Measurements from ENCODE around the gene FLCN. TPM values are rescaled to one million over a fixed set of nuclear protein-coding genes. Genes with fewer than 3 reads are reported as not detected.
"Not testable (repeated sequence)": the region's sequence is repeated elsewhere in the genome, so short reads cannot be mapped to it uniquely, and the experiment has no call there.

FLCN gene
- total RNA-seq, 1 donor from 2014 or later = 16.7 TPM

DNA sequence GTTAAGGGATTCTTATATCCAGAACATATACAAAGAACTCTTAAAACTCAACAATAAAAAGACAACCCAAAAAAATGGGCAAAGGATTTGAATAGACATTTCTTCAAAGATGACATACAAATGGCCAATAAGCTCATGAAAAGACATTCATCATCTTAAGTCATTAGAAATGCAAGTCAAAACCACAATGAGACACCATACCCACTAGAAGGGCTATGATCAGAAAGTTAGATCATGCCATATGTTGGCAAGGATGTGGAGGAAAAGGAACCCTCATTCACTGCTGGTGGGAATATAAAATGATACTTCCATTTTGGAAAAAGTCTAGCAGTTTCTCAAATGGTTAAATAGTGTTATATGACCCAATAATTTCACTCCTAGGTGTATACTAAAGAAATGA, 40.2 kb downstream of the FLCN start:
- no peak for TF ChIP-seq CTCF (conservative IDR thresholded peaks at IDR 0.05; ENCODE audit: low read depth, low read length)
- H3K4me3 ChIP-seq (ENCODE audit: low read depth, low read length) = no peak overlapping the region
- DNase-seq (ENCODE audit: low read depth) = no peak

DNA sequence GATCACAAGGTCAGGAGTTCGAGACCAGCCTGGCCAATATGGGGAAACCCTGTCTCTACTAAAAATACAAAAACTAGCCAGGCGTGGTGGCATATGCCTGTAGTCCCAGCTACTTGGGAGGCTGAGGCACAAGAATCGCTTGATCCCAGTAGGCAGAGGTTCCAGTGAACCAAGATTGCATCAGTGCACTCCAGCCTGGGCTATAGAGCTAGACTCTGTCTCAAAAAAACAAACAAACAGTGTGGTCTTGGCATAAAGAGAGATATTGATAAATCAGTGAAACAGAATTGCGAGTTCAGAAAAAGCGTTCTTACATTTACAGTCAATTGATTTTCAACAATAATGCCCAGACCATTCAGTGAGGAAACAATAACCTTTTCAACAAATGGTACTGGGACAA, 41.5 kb downstream of the FLCN start:
- DNase-seq (ENCODE audit: low read depth); H3K4me3 ChIP-seq (ENCODE audit: low read depth, low read length): not testable (repeated sequence)

DNA sequence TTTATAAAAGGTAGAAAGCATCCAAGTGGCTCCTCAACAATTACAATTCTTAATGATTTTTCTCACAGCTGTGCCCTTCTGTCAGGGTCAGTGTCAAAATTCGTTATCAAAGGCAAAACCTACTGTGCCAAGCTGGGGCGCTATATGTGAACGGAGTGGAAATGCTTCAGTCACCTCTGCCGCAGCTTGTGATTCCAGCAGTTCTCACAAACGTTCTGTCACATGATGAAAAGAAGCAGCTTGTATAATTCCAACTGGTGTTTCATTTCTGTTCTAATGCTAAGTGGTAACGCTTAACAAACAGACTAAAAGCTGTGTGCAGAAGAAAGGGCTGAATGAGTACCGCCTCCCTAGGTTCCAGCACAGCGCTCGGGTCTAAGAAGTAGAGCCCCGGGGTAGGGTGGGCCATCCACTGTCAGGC, 45.0 kb downstream of the FLCN start:
- no peak for DNase-seq (ENCODE audit: low read depth)
- H3K4me3 ChIP-seq (ENCODE audit: low read depth, low read length) = no peak overlapping the region
- no peak for TF ChIP-seq CTCF (conservative IDR thresholded peaks at IDR 0.05; ENCODE audit: low read depth, low read length)

- no peak for DNase-seq (ENCODE audit: low read depth)
Observed at GRCh38 chr17:17191346-17191792, 45.6 kb downstream of the FLCN start.

GRCh38 chr17:17190188-17190587, 46.8 kb downstream of the FLCN start:
- no peak for DNase-seq (ENCODE audit: low read depth)
- H3K4me3 ChIP-seq (ENCODE audit: low read depth, low read length) = no peak overlapping the region
- no peak for TF ChIP-seq CTCF (conservative IDR thresholded peaks at IDR 0.05; ENCODE audit: low read depth, low read length)

More at GRCh38 chr17:17191346-17191792, 45.6 kb downstream of the FLCN start:
- no peak for TF ChIP-seq CTCF (conservative IDR thresholded peaks at IDR 0.05; ENCODE audit: low read depth, low read length)
- H3K4me3 ChIP-seq (ENCODE audit: low read depth, low read length) = no peak overlapping the region

GRCh38 chr17:17189559-17189958, 47.4 kb downstream of the FLCN start:
- DNase-seq (ENCODE audit: low read depth) = no peak
- H3K4me3 ChIP-seq (ENCODE audit: low read depth, low read length) = no peak overlapping the region
- TF ChIP-seq CTCF (conservative IDR thresholded peaks at IDR 0.05; ENCODE audit: low read depth, low read length) = no peak

DNA sequence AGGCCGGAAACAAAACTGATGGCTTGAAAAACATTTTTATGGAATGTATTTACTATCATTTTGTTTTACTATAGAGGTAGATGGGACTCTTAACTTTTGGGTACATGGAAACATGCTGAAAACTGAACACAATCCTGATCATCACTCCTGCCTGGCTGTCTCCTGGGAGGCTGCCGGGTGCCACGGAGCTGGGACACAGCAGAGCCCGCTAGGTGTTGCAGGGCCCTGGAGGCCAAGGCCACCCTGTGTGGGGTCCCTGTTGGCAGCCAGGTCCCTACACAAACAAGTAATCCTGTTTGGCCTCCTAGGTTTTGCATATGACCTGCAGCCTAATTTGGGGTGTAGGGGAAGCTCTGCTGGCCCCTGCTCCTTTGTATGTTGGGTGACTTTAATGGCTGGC, 48.4 kb downstream of the FLCN start:
- TF ChIP-seq CTCF (conservative IDR thresholded peaks at IDR 0.05; ENCODE audit: low read depth, low read length) = no peak
- DNase-seq (ENCODE audit: low read depth) = no peak
- H3K4me3 ChIP-seq (ENCODE audit: low read depth, low read length) = no peak overlapping the region
